ENCODE measurements around the gene ADAMTS7. TPM values are rescaled to one million over a fixed set of nuclear protein-coding genes. Genes with fewer than 3 reads are reported as not detected.

The ADAMTS7 gene
- 0.85 and 2.4 TPM in 2 replicates for total RNA-seq

GRCh38 chr15:78811124-78811824 is at the start of gene ADAMTS7:
Gene ADAMTS7, minus strand, starts transcription at chr15:78811464. Its CDS starts 244 bp downstream, at chr15:78811220.

Other genes starting within 250 kb of the ADAMTS7 start
- gene CHRNA5, start 245.9 kb downstream of the ADAMTS7 start, total RNA-seq = 2.6 and 5.1 TPM in 2 replicates
- gene CHRNA3, start 190.5 kb downstream of the ADAMTS7 start, total RNA-seq = not detected in 2 replicates
- gene CHRNB4, start 170.3 kb downstream of the ADAMTS7 start, total RNA-seq = not detected in 2 replicates
- 186 and 248 TPM in 2 replicates for gene MORF4L1, start 61.4 kb upstream of the ADAMTS7 start, total RNA-seq
- 87.0 and 192 TPM in 2 replicates for gene CTSH, start 133.6 kb upstream of the ADAMTS7 start, total RNA-seq

All from tracheal epithelial cell (primary cell).